ENCODE measurements around the gene TREML4. TPM values are rescaled to one million over a fixed set of nuclear protein-coding genes. Genes with fewer than 3 reads are reported as not detected.

The TREML4 gene
- total and polyA plus RNA-seq, 4 donors = 0.08 to 0.31 TPM; not detected in 2

- Histone ChIP-seq H3K4me1 (ENCODE audit: control insufficient read depth in 4 of 4, insufficient read depth in 4 of 4, low read length in 3 of 4) (no peaks in the 10 kb centered on the region), H3K4me3 (ENCODE audit: low read depth in 1 of 3, low read length in 3 of 3) (no peak overlapping the region), H3K36me3 (ENCODE audit: control insufficient read depth in 4 of 4, insufficient read depth in 3 of 4, low read depth in 1 of 4, low read length in 3 of 4) (no peaks in the 10 kb centered on the region), H3K27ac (ENCODE audit: low read depth in 1 of 2, low read length in 2 of 2) (no peak overlapping the region), H3K27me3 (ENCODE audit: control insufficient read depth in 4 of 4, insufficient read depth in 4 of 4, low read length in 3 of 4) (no peaks in the 10 kb centered on the region), H3K9me3 (ENCODE audit: control insufficient read depth in 4 of 4, low read length in 3 of 4) (no peaks in the 10 kb centered on the region), H3K9ac (ENCODE audit: low read depth in 1 of 2, low read length in 2 of 2) (no peak overlapping the region)
- WGBS = 76% methylated on average over 4 of the region's 4 CpGs
- DNase-seq (ENCODE audit: low spot score) = no peak
- TF ChIP-seq HNF4G (IDR thresholded peaks at IDR 0.05) (no peak), ZBTB33 (IDR thresholded peaks at IDR 0.05) (no peak), YY1 (IDR thresholded peaks at IDR 0.05) (no peak), RAD21 (IDR thresholded peaks at IDR 0.05) (peak; percentile 70 to 81), GABPA (IDR thresholded peaks at IDR 0.05 in 1 of 2, conservative IDR thresholded peaks at IDR 0.05 in 1 of 2) (no peak), FOXA1 (IDR thresholded peaks at IDR 0.05) (no peak), REST (IDR thresholded peaks at IDR 0.05) (no peak), EGR1 (IDR thresholded peaks at IDR 0.05; ENCODE audit: low read depth in 2 of 2) (no peak), RXRA (IDR thresholded peaks at IDR 0.05) (no peak), CTCF (IDR thresholded peaks at IDR 0.05; ENCODE audit: low read depth, low read length, missing input control) (peak; percentile 56)
Measured at GRCh38 chr6:41182069-41183034, 45.8 kb upstream of the TREML4 start.

GRCh38 chr6:41184761-41185160 lies 43.4 kb upstream of the TREML4 start:
- Histone ChIP-seq H3K4me3 (ENCODE audit: low read depth in 1 of 3, low read length in 3 of 3) (no peak overlapping the region), H3K27ac (ENCODE audit: low read depth in 1 of 2, low read length in 2 of 2) (no peak overlapping the region), H3K4me1 (ENCODE audit: control insufficient read depth in 4 of 4, insufficient read depth in 4 of 4, low read length in 3 of 4) (no peaks in the 10 kb centered on the region), H3K27me3 (ENCODE audit: control insufficient read depth in 4 of 4, insufficient read depth in 4 of 4, low read length in 3 of 4) (no peaks in the 10 kb centered on the region), H3K9ac (ENCODE audit: low read depth in 1 of 2, low read length in 2 of 2) (no peak overlapping the region), H3K36me3 (ENCODE audit: control insufficient read depth in 4 of 4, insufficient read depth in 3 of 4, low read depth in 1 of 4, low read length in 3 of 4) (no peaks in the 10 kb centered on the region), H3K9me3 (ENCODE audit: control insufficient read depth in 4 of 4, low read length in 3 of 4) (peaks cover 0 to 4% (median 1%) of the 10 kb centered on the region in 4 donors)
- DNase-seq (ENCODE audit: low spot score) = no peak
- TF ChIP-seq MAX (IDR thresholded peaks at IDR 0.05) (no peak), TAF1 (conservative IDR thresholded peaks at IDR 0.05) (no peak), EGR1 (IDR thresholded peaks at IDR 0.05; ENCODE audit: low read depth in 2 of 2) (no peak), HNF4G (IDR thresholded peaks at IDR 0.05) (no peak), GABPA (IDR thresholded peaks at IDR 0.05 in 1 of 2, conservative IDR thresholded peaks at IDR 0.05 in 1 of 2) (no peak), RAD21 (IDR thresholded peaks at IDR 0.05) (no peak), HNF4A (conservative IDR thresholded peaks at IDR 0.05) (no peak), CTCF (IDR thresholded peaks at IDR 0.05; ENCODE audit: low read depth, low read length, missing input control) (no peak), NR2F2 (IDR thresholded peaks at IDR 0.05) (no peak)
- WGBS = 85% methylated on average over 7 of the region's 7 CpGs
